H54 (cell line): ENCODE results near the gene KIF4A.
"Not testable (repeated sequence)": the region's sequence is repeated elsewhere in the genome, so short reads cannot be mapped to it uniquely, and the experiment has no call there.

Source experiments
- DNase-seq: peaks from one replicate; pipeline ENCODE4 v3.0.0; 2011; ENCODE audit warnings: low spot score, mixed read lengths; ENCODE audit not compliant: insufficient read length
- FAIRE-seq: peaks from 3 replicates; lab custom pipeline; 2011; peaks lifted over from hg19 to GRCh38; lab: Jason Lieb, UNC
- POLR2A ChIP-seq: IDR thresholded peaks from 2 replicates; pipeline ENCODE4 v1.6.1; 2011; ENCODE audit warnings: low read depth, mild to moderate bottlenecking, low read length

The KIF4A gene

DNA sequence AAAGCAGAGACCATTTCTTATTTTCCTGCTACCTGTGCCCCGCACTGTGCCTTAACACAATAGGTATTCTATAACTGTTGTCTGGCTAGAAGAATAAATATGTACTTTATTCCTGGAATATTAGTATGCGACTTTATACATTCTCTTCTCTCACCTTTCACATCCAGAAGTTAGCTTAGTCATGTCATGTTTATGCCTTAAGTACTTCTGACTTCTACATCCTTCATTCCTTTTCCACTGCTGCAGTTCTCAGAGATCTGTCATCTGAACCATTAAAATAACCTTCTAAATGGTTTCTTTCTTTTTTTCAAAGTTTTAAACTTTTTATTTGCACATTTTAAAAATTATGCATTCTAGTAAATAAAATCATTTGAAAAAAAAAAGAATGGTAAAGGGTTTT is 34.4 kb downstream of the KIF4A start:
- no peak for FAIRE-seq
- no peak for DNase-seq
- no peak for TF ChIP-seq POLR2A

- no peak for TF ChIP-seq POLR2A
- DNase-seq (no peak), FAIRE-seq (no peak)
Measured at GRCh38 chrX:70331161-70331560, 41.3 kb downstream of the KIF4A start.

DNA sequence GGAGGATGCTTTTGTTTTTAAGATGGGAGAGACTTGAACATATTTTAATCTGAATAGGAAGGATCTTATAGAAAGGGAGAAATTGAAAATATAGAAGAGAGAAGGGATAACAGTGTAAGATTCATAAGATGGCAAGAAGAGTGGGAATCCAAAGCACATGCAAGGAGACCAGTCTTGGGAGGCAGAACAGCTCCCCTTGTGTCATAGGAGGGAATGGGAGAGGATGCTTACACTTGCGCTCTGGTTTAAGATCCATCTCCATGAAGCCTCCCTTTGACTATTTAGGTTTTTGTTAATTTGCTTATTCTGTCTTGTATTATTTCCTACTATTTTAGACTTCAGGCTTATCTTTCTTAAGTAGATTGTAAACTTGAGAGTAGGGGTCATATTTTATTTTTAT is 42.7 kb downstream of the KIF4A start:
- TF ChIP-seq POLR2A: no peak
- FAIRE-seq (no peak), DNase-seq (no peak)

GRCh38 chrX:70336767-70337166 is 46.9 kb downstream of the KIF4A start:
- FAIRE-seq (no peak), DNase-seq (no peak)
- no peak for TF ChIP-seq POLR2A

DNA sequence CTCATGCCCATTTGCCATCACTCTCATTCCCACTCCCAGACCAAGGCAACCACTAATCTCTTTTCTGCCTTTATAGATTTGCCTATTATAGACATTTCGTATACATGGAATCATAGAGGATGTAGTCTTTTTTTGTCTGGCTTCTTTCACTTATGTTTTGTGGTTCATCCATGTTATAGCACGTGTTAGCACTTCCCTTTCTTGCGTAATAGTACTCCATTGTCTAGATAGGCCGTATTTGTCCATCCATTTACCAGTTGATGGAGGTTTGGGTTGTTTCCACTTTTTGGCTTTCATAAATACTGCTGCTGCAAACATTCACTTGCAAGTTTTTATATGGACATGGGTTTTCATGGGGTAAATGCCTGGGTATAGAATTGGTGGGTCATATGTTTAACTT is 48.4 kb downstream of the KIF4A start:
- DNase-seq: no peak
- no peak for FAIRE-seq
- no peak for TF ChIP-seq POLR2A

DNA sequence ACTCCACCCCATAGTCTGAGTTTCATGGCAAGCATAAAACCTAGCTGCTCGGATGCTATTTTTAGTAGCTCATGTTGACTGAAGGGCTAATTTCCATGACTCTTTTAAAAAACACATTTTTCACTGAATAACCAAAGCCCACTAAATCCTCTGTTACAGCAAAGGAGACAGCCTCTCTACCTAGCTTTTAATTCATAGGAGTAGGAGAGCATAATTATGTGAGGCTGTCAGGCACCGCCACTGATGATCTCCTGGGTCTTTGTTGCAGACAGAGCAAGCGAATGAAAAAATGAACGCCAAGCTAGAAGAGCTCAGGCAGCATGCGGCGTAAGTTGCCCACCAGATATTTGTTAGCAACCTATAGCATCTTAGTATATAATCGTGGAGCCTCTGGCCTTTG is 53.5 kb downstream of the KIF4A start:
- FAIRE-seq (no peak), DNase-seq (no peak)
- no peak for TF ChIP-seq POLR2A

DNA sequence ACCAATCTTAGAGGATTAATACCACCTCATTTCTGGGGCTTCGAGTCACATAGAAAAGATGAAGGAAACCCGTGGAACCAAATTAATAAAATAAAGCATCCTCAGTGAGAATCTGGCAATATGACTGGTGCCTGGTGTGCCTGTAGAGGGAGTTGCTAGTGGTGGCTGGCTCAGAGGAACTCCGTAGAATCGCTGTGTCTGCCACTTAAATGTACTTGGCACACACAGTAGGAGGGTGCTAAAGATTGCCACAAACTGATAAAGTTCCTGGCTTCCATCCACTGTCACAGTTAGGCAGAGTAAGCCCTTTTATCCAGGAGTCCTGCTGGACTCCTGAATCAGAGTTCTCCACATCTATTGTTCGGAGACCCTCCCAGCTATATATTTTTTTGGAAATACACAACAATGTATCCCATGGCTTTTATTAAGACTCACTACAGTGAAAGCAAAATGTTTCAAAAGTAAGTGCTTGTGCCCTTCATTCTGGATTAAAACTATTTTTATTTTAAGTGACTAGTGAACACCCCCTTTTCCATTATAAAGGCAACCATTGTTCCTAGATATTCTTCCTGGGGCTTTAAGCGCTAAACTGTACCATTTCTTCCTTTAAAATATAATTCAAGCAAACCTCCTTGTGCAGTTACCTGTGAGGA is 56.6 kb downstream of the KIF4A start:
- no peak for TF ChIP-seq POLR2A
- DNase-seq (no peak), FAIRE-seq (no peak)

DNA sequence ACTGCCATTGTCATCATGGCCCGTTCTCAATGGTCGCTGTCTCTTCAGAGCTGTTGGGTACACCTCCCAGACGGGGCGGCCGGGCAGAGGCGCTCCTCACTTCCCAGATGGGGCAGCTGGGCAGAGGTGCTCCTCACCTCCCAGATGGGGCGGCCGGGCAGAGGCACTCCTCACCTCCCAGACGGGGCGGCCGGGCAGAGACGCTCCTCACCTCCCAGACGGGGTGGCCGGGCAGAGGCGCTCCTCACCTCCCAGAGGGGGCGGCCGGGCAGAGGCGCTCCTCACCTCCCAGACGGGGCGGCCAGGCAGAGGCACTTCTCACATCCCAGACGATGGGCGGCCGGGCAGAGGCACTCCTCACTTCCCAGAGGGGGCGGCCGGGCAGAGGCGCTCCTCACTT is 58.9 kb downstream of the KIF4A start:
- not testable (repeated sequence) for DNase-seq, FAIRE-seq

DNA sequence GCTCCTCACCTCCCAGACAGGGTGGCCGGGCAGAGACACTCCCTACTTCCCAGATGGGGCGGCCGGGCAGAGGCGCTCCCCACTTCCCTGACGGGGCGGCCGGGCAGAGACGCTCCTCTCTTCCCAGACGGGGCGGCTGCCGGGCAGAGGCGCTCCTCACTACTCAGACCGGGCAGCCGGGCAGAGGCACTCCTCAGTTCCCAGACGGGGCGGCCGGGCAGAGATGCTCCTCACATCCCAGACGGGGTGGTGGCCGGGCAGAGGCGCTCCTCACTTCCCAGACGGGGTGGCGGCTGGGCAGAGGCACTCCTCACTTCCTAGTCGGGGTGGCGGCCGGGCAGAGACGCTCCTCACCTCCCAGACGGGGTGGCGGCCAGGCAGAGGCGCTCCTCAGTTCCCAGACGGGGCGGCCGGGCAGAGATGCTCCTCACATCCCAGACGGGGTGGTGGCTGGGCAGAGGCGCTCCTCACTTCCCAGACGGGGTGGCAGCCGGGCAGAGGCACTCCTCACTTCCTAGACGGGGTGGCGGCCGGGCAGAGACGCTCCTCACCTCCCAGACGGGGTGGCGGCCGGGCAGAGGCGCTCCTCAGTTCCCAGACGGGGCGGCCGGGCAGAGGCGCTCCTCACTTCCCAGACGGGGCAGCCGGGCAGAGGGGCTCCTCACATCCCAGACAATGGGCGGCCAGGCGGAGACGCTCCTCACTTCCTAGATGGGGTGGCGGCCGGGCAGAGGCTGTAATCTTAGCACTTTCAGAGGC is 59.6 kb downstream of the KIF4A start:
- not testable (repeated sequence) for FAIRE-seq

DNA sequence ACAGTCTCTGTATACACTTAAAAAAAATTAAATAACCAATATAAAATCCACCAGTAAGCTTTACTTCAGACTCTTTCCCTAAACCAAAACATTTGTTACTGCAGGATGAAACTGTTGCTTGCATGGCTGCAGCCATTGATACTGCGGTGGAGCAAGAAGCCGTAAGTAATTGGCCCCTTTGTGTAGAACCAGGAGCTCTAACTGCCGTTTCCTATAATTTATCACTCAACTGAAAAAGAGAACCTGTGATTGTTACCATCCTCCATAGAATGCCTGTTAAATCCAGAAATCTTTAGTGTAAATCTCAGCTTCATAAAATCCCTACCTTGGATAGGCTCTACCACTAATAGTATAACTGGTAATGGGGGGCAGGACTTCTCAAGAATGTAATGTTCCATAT is 62.6 kb downstream of the KIF4A start:
- no peak for TF ChIP-seq POLR2A
- no peak for FAIRE-seq

More for the DNA sequence above, 59.6 kb downstream of the KIF4A start:
- DNase-seq: not testable (repeated sequence)

GRCh38 chrX:70353514-70353913 is 63.6 kb downstream of the KIF4A start:
- TF ChIP-seq POLR2A: no peak
- DNase-seq (no peak), FAIRE-seq (no peak)

More for the DNA sequence above, 62.6 kb downstream of the KIF4A start:
- no peak for DNase-seq

DNA sequence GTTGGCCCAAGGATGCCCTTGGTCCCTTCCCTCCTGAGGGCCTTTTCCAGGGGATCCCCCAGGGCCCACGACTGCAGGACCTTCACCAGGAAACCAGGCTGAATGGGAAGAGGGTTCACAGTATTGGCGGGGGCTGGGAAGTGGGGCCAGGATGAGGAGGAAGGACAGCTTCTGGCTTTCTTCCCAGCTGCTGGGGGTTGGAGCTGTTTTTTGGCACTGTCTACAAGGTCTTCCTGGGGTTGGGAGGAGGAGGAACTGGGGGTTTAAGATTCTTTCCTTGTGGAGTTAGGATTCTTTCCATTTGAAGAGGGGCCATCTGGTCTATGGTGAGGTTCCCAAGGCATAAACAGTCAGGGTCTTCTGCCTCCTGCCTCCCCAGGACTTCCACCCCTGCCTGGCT is 64.8 kb downstream of the KIF4A start:
- no peak for TF ChIP-seq POLR2A
- FAIRE-seq: no peak
- no peak for DNase-seq

DNA sequence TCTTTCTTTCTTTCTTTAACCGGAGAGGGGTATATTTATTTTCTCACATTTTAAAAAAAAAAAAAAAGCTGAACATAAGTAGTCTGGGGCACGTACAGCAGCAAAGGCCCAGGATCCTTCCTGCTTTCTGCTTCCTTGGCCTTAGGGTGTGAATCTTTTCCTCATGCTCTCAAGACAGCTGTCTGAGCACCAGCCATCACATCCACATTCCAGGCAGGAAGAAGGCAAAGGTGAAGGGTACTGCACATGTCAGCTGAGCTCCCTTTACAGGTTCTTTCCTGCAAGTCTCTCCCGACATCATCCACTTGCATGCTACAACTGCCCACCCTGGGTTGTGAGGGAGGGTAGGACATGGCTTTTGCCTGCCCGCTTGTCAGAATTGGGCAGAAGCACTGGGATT is 69.6 kb downstream of the KIF4A start:
- FAIRE-seq: no peak
- DNase-seq: no peak
- TF ChIP-seq POLR2A: no peak

- DNase-seq (no peak), FAIRE-seq (no peak)
- TF ChIP-seq POLR2A: no peak
Measured at GRCh38 chrX:70360366-70360765, 70.5 kb downstream of the KIF4A start.

DNA sequence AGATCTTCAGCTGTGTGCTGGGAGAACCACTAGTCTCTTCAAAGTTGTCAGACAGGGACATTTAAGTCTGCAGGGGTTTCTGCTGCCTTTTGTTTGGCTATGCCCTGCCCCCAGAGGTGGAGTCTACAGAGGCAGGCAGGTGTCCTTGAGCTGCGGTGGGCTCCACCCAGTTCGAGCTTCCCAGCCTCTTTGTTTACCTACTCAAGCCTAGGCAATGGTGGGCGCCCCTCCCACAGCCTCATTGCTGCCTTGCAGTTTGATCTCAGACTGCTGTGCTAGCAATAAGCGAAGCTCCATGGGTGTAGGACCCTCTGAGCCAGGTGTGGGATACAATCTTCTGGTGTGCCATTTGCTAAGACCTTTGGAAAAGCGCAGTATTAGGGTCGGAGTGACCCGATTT is 78.8 kb downstream of the KIF4A start:
- not testable (repeated sequence) for FAIRE-seq, DNase-seq
